ENCODE results near the gene C1orf159.

GRCh38 chr1:1098681-1099421, 17.0 kb downstream of the C1orf159 start:
- TF ChIP-seq EZH2 (IDR thresholded peaks at IDR 0.05; ENCODE audit: low read depth, unreplicated experiment) (no peak), CREB1 (CRISPR knock-in tag; IDR thresholded peaks at IDR 0.05; ENCODE audit: low read depth) (no peak), CTCF (conservative IDR thresholded peaks at IDR 0.05; ENCODE audit: low read depth in 2 of 2) (no peak), JUNB (IDR thresholded peaks at IDR 0.05; ENCODE audit: unreplicated experiment) (no peak), POLR2AphosphoS5 (IDR thresholded peaks at IDR 0.05; ENCODE audit: low read depth) (no peak)
